ENCODE measurements around the gene LYPD3.

Gene LYPD3

GRCh38 chr19:43485951-43486350, 20.5 kb upstream of the LYPD3 start:
- DNase-seq (ENCODE audit: low read depth) = no peak

- DNase-seq (ENCODE audit: low read depth) = no peak
Observed at GRCh38 chr19:43483281-43483680, 17.9 kb upstream of the LYPD3 start.

GRCh38 chr19:43482193-43482592, 16.8 kb upstream of the LYPD3 start:
- no peak for DNase-seq (ENCODE audit: low read depth)

- DNase-seq (ENCODE audit: low read depth) = no peak
Observed at GRCh38 chr19:43481701-43482100, 16.3 kb upstream of the LYPD3 start.

GRCh38 chr19:43480574-43480973, 15.2 kb upstream of the LYPD3 start:
- DNase-seq (ENCODE audit: low read depth) = no peak

GRCh38 chr19:43479961-43480561, 14.7 kb upstream of the LYPD3 start:
- no peak for DNase-seq (ENCODE audit: low read depth)

GRCh38 chr19:43479226-43479625, 13.8 kb upstream of the LYPD3 start:
- DNase-seq (ENCODE audit: low read depth) = no peak

- no peak for DNase-seq (ENCODE audit: low read depth)
Observed at GRCh38 chr19:43478323-43478722, 12.9 kb upstream of the LYPD3 start.

GRCh38 chr19:43476606-43477005, 11.2 kb upstream of the LYPD3 start:
- DNase-seq (ENCODE audit: low read depth) = no peak

GRCh38 chr19:43474986-43475705, 9.7 kb upstream of the LYPD3 start:
- peak; percentile 88 for DNase-seq (ENCODE audit: low read depth)

GRCh38 chr19:43474487-43474886, 9.1 kb upstream of the LYPD3 start:
- DNase-seq (ENCODE audit: low read depth) = no peak

- DNase-seq (ENCODE audit: low read depth) = no peak
Observed at GRCh38 chr19:43471091-43471490, 5.7 kb upstream of the LYPD3 start.

GRCh38 chr19:43470288-43470687, 4.9 kb upstream of the LYPD3 start:
- DNase-seq (ENCODE audit: low read depth) = peak; percentile 8

GRCh38 chr19:43469160-43469480, 3.7 kb upstream of the LYPD3 start:
- DNase-seq (ENCODE audit: low read depth) = no peak

- DNase-seq (ENCODE audit: low read depth) = no peak
Observed at GRCh38 chr19:43468354-43469159, 3.1 kb upstream of the LYPD3 start.

- DNase-seq (ENCODE audit: low read depth) = no peak
Observed at GRCh38 chr19:43467730-43468129, 2.3 kb upstream of the LYPD3 start.

GRCh38 chr19:43467276-43467675, 1.9 kb upstream of the LYPD3 start:
- DNase-seq (ENCODE audit: low read depth) = no peak

- no peak for DNase-seq (ENCODE audit: low read depth)
Observed at GRCh38 chr19:43466793-43467192, 1.4 kb upstream of the LYPD3 start.

- DNase-seq (ENCODE audit: low read depth) = no peak
Observed at GRCh38 chr19:43464134-43464775, 1.2 kb downstream of the LYPD3 start.

GRCh38 chr19:43463381-43464133, 1.9 kb downstream of the LYPD3 start:
- peak; percentile 99 for DNase-seq (ENCODE audit: low read depth)

- no peak for DNase-seq (ENCODE audit: low read depth)
Observed at GRCh38 chr19:43462785-43463380, 2.5 kb downstream of the LYPD3 start.

- no peak for DNase-seq (ENCODE audit: low read depth)
Observed at GRCh38 chr19:43462383-43462782, 3.0 kb downstream of the LYPD3 start.

All from activated T-helper 1 cell treated with Interleukin-2 at 50 U/mL for 16 hours (primary cell).